HG02938 (cell line): ENCODE results near the gene OBP2A.

Experiments
- ATAC-seq: cut with Tn5 transposase; IDR thresholded peaks from one replicate; pipeline ENCODE4 v1.9.1; 2021; ENCODE audit warnings: mild to moderate bottlenecking, moderate library complexity; ENCODE audit not compliant: unreplicated experiment

OBP2A gene

GRCh38 chr9:135575995-135576631 is 30.2 kb downstream of the OBP2A start:
- ATAC-seq = no peak

- no peak for ATAC-seq
Observed at GRCh38 chr9:135577256-135577655, 31.3 kb downstream of the OBP2A start.

- ATAC-seq = no peak
Observed at GRCh38 chr9:135579356-135579755, 33.4 kb downstream of the OBP2A start.

- ATAC-seq = no peak
Observed at GRCh38 chr9:135579889-135580660, 34.1 kb downstream of the OBP2A start.

DNA sequence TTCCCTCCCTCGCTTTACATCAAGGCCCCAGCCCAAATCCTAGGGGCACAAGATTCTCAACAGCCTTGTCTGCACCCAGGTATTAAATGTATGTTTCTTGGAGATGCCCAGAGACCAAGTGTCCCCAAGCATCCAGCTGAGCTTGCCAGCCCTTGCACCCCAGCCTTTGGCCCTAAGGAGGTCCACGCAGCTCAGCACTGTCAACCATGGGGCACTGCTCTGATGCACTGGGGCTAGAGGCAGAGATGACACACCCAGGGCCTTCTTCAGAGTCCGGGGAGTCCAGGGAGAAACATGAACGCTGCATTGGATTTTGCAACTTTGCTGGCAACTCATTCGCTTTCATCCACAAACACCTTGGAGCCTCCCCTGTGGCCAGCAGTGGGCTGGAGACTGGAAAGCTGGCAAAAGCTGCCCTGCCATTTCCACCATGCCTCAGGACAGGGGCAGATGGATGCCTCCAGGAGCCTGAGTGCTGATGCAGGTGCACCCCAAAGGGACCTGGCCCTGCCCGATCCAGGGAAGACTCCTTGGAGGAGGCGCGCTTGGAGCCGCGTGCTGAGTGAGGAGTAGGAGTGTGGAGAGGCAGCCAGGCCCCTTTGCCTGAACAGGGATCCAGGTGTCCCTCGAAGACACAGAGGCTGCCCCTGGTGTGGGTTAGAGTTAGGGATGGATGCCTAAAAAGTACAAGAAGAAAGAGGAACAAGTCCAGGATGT is 34.9 kb downstream of the OBP2A start:
- ATAC-seq = no peak

GRCh38 chr9:135581636-135582426 is 35.9 kb downstream of the OBP2A start:
- no peak for ATAC-seq

DNA sequence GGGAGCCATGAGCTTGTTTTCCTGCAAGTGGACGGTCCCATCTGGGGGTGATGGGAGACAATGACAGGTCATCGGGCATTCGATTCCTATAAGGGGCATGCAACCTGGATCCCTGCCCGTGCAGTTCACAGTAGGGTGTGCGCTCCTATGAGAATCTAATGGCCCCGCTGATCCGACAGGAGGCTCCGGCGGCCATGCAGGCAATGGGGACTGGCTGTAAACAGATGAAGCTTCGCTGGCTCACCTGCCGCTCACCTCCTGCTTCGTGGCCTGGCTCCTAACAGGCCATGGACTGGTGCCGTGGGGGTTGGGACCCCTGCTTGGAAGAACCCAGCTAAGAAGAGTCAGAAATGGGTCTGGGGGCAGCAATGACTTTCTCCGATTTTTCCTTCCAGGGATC is 36.6 kb downstream of the OBP2A start:
- no peak for ATAC-seq

- no peak for ATAC-seq
Observed at GRCh38 chr9:135582966-135583687, 37.2 kb downstream of the OBP2A start.

- no peak for ATAC-seq
Observed at GRCh38 chr9:135583688-135584011, 37.7 kb downstream of the OBP2A start.

DNA sequence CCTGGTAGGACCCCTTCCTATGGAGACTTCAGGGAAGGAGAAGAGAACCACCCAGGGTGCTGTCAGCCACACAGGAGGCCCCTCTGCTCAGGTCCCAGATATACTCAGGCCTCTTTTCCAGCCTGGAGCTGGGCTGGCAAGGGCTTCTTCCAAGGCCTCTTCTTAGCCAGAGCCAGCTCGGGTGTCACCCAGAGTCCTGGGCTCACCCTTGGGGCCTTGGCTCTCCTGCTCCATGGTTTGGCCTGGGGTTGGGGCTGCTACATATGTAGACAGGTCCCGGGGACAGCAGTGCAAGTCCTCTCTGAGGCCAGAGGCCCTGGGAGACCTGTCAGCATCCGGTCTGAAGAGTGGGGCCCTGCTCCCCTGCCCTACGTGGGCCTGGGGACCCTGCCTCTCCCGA is 38.4 kb downstream of the OBP2A start:
- no peak for ATAC-seq

DNA sequence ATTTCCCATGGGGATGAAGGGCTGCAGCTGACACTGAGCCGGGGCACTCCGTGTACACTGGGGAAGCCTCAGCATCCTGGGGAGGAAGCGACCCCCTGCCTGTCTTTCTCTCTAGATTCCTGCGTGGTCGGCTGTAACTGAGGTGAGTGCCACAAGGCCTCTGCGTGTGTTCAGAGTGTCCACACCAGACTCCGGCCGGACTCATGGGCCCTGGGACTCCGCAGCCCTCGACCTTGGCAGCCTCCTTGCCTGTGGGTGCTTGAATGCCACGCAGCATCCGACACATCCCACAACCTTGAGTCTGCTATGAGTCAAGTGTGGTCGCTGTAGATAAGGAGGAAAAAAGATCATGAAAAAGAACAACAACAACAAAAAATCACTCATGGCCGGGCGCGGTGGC is 39.0 kb downstream of the OBP2A start:
- ATAC-seq = no peak

DNA sequence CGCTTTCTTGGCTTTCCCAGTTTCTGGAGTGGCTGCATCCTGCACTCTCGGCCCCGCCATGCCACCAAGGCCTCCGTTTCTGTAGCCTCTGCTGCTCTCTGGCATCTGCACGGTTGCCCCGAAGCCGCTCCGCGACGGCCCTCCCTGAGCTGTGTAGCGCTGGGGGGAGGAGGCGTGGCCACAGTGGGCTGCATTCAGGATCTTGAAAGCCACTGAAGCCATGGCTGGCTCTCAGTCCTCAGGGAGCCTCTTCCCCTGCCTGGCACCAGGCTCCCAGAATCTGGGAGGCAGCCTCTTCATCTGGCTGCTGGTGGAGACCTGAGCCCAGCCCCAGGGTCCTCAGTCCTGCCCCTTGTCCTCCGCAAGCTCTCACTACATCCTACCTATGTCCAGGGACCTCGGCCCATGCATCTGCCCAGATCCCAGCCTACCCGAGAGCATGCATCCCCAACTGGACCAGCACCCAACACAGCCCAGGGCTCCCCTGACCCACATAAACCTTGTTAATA is 40.7 kb downstream of the OBP2A start:
- no peak for ATAC-seq

GRCh38 chr9:135587658-135588057 is 41.7 kb downstream of the OBP2A start:
- ATAC-seq = no peak

- ATAC-seq = no peak
Observed at GRCh38 chr9:135588371-135588770, 42.4 kb downstream of the OBP2A start.

DNA sequence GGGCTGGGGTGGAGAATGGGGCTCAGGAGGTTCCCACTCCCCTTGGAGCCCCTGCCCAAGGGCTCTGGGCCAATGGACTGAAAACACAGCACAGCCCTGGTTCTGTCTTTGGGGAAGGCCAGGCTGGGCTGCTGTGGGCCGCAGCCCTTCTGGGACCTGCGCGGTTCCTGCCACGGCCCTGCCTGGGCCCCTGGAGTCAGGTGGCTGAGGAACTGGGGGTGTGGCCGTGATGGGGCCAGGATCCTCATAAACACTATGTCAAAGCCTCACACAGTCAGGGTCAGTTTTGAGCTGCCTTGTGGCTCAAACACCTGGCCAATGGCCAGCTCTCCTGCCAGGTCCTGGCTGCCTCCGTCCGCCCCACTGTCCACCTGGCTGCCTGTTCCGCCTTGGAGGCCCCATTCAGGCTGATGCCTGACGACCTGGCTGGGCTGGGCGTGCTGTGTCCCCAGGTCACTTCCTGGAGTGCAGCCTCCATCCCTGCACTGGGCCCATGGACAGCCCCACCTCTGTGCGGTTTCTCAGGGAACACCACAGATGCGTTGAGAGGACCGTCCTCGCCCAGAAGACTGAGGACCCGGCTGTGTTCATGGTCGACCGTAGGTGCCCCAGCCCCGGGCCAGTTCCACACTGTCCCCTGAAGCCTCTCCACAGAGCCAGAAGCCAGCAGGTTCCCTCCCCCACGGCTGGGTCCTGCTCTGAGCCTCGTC is 43.1 kb downstream of the OBP2A start:
- ATAC-seq = no peak

GRCh38 chr9:135589596-135590485 is 43.9 kb downstream of the OBP2A start:
- ATAC-seq = no peak

DNA sequence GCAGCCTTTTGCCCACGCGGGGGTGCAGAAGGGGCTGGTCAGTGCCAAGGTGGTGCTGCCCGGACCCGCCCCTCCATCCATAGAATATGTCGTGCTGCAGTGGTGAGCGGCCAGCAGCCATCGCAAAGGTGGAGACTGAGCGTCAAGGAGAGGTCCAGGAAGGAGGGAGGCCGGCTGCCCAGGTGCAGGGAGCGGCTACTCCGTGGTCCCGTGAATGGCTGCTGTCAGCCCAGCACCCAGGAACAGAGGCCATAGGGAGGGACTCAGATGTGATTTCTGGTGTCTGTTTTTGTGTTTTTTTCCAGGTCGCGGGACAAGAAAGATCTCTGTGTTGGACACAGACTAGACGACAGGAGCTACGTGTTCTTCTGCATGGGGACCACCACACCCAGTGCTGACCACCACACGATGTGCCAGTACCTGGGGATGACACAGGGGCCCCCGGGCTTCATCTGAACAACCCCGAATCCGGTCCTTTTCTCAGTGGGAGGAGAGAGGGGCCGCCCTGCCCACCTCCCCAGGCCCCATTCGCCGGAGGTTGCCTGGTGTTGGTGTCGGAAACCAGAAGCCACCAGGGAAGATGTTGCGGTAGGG is 44.7 kb downstream of the OBP2A start:
- ATAC-seq = no peak

GRCh38 chr9:135591506-135592330 is 45.8 kb downstream of the OBP2A start:
- ATAC-seq = no peak
